ENCODE measurements around the gene KRT86. TPM values are rescaled to one million over a fixed set of nuclear protein-coding genes. Genes with fewer than 3 reads are reported as not detected.

Gene KRT86
- total and polyA plus RNA-seq, 9 donors: 0.04 to 0.34 (median 0.22) TPM; not detected in 1

- WGBS (ENCODE audit: insufficient coverage): 44% methylated on average over 9 of the region's 12 CpGs
- H3K27ac ChIP-seq (ENCODE audit: low read length): no peak overlapping the region
- H3K4me3 ChIP-seq (ENCODE audit: low read length): no peak overlapping the region
These were observed 42.2 kb upstream of the KRT86 start for GRCh38 chr12:52232203-52232673.

DNA sequence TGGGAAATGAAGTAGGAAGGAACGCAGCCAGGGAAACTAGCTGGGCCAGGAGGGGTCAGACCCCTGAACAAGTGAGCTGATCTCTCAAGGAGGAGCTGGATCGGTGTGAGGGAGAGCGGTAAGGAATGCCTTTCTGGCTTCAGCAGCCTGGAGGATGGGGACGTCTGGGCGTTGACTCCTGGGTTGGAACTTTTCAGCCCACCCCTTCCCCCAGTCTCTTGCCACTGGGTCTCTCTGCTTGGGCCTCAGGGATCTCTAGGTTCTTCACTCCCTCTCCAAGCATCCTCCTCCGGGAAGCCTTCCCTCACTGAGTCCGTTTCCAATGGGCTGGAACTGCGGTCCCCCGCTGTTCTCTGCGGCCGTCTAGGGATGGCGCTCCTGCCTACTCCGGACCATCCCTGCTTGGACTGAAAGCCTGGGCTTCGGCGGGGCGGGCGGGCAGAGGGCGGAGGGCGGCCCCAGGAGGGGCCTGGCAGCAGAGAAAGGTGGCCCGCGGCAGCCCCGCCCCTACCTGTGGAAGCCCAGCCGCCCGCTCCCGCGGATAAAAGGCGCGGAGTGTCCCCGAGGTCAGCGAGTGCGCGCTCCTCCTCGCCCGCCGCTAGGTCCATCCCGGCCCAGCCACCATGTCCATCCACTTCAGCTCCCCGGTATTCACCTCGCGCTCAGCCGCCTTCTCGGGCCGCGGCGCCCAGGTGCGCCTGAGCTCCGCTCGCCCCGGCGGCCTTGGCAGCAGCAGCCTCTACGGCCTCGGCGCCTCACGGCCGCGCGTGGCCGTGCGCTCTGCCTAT, 41.6 kb upstream of the KRT86 start, which contains the start of gene KRT7:
Gene KRT7 (plus strand): TSS at position 570 of the 788 bp plus-strand sequence. CDS start 54 bp downstream, at position 624.
- Histone ChIP-seq H3K27me3 (ENCODE audit: control insufficient read depth, insufficient read depth, low read length) (peaks cover 71% of the 10 kb centered on the region), H3K27ac (ENCODE audit: low read length) (no peak within 1 kb of the TSS), H3K4me3 (ENCODE audit: low read length) (no peak within 1 kb of the TSS), H3K36me3 (ENCODE audit: control insufficient read depth, insufficient read depth, low read length) (no peaks in the 10 kb centered on the region), H3K9me3 (replicated peaks; ENCODE audit: control insufficient read depth, low read depth, low read length) (no peaks in the 10 kb centered on the region), H3K4me1 (ENCODE audit: control insufficient read depth, insufficient read depth, low read length) (no peaks in the 10 kb centered on the region)
- WGBS (ENCODE audit: insufficient coverage): 2% methylated on average over 55 of the region's 58 CpGs
- no peak for DNase-seq

More at GRCh38 chr12:52232203-52232673, 42.2 kb upstream of the KRT86 start:
- DNase-seq: no peak
- Histone ChIP-seq H3K36me3 (ENCODE audit: control insufficient read depth, insufficient read depth, low read length) (no peaks in the 10 kb centered on the region), H3K27me3 (ENCODE audit: control insufficient read depth, insufficient read depth, low read length) (peaks cover 71% of the 10 kb centered on the region), H3K4me1 (ENCODE audit: control insufficient read depth, insufficient read depth, low read length) (no peaks in the 10 kb centered on the region), H3K9me3 (replicated peaks; ENCODE audit: control insufficient read depth, low read depth, low read length) (no peaks in the 10 kb centered on the region)

GRCh38 chr12:52233462-52234207, 40.8 kb upstream of the KRT86 start:
- DNase-seq: no peak
- whole genome bisulfite sequencing (ENCODE audit: insufficient coverage): 6% methylated on average over 32 of the region's 40 CpGs
- H3K36me3 ChIP-seq (ENCODE audit: control insufficient read depth, insufficient read depth, low read length): no peaks in the 10 kb centered on the region
- no peak overlapping the region for H3K27ac ChIP-seq (ENCODE audit: low read length)
- no peaks in the 10 kb centered on the region for H3K9me3 ChIP-seq (replicated peaks; ENCODE audit: control insufficient read depth, low read depth, low read length)
- peaks cover 72% of the 10 kb centered on the region for H3K27me3 ChIP-seq (ENCODE audit: control insufficient read depth, insufficient read depth, low read length)
- H3K4me1 ChIP-seq (ENCODE audit: control insufficient read depth, insufficient read depth, low read length): no peaks in the 10 kb centered on the region
- H3K4me3 ChIP-seq (ENCODE audit: low read length): no peak overlapping the region

GRCh38 chr12:52234223-52234810, 40.1 kb upstream of the KRT86 start:
- Histone ChIP-seq H3K4me1 (ENCODE audit: control insufficient read depth, insufficient read depth, low read length) (no peaks in the 10 kb centered on the region), H3K36me3 (ENCODE audit: control insufficient read depth, insufficient read depth, low read length) (no peaks in the 10 kb centered on the region), H3K9me3 (replicated peaks; ENCODE audit: control insufficient read depth, low read depth, low read length) (no peaks in the 10 kb centered on the region), H3K4me3 (ENCODE audit: low read length) (no peak overlapping the region), H3K27ac (ENCODE audit: low read length) (no peak overlapping the region), H3K27me3 (ENCODE audit: control insufficient read depth, insufficient read depth, low read length) (peaks cover 67% of the 10 kb centered on the region)
- no peak for DNase-seq
- 62% methylated on average over 8 of the region's 10 CpGs for WGBS (ENCODE audit: insufficient coverage)

DNA sequence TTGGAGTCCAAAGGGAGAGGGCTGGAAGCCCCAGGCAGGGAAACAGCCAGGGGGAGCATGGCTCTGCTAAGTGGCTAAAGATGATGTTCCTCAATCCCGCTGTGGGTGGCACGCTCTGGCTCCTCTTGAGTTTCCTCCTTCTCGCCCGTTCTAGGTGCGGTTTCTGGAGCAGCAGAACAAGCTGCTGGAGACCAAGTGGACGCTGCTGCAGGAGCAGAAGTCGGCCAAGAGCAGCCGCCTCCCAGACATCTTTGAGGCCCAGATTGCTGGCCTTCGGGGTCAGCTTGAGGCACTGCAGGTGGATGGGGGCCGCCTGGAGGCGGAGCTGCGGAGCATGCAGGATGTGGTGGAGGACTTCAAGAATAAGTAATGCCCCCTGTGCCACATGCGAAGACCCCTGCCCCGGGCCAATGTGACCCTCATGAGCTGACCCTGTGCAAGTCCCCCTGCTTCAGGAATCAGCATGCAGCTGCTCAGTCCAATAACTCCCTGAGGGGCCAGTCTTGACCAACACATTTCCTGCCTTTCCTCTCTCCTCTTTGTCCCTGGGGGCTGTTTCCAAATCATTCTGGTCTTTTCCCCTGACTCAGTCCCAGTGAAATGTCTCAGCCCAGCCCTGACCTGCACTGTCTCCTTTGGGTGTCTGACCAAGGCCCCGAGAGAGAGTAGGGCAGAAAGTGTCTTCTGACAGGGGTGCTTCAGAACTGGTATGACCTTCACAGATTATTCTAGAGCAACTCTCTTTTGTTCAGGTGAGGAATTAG, 39.3 kb upstream of the KRT86 start:
- no peaks in the 10 kb centered on the region for H3K9me3 ChIP-seq (replicated peaks; ENCODE audit: control insufficient read depth, low read depth, low read length)
- no peak for DNase-seq
- no peak overlapping the region for H3K27ac ChIP-seq (ENCODE audit: low read length)
- H3K4me3 ChIP-seq (ENCODE audit: low read length): no peak overlapping the region
- WGBS (ENCODE audit: insufficient coverage): 89% methylated on average over 14 of the region's 15 CpGs
- no peaks in the 10 kb centered on the region for H3K36me3 ChIP-seq (ENCODE audit: control insufficient read depth, insufficient read depth, low read length)
- H3K27me3 ChIP-seq (ENCODE audit: control insufficient read depth, insufficient read depth, low read length): peaks cover 65% of the 10 kb centered on the region
- H3K4me1 ChIP-seq (ENCODE audit: control insufficient read depth, insufficient read depth, low read length): no peaks in the 10 kb centered on the region

GRCh38 chr12:52235822-52236361, 38.6 kb upstream of the KRT86 start:
- DNase-seq: no peak
- Histone ChIP-seq H3K36me3 (ENCODE audit: control insufficient read depth, insufficient read depth, low read length) (no peaks in the 10 kb centered on the region), H3K27me3 (ENCODE audit: control insufficient read depth, insufficient read depth, low read length) (peaks cover 59% of the 10 kb centered on the region), H3K27ac (ENCODE audit: low read length) (no peak overlapping the region), H3K4me1 (ENCODE audit: control insufficient read depth, insufficient read depth, low read length) (no peaks in the 10 kb centered on the region), H3K9me3 (replicated peaks; ENCODE audit: control insufficient read depth, low read depth, low read length) (no peaks in the 10 kb centered on the region), H3K4me3 (ENCODE audit: low read length) (no peak overlapping the region)
- 71% methylated on average over 2 of the region's 4 CpGs for WGBS (ENCODE audit: insufficient coverage)

DNA sequence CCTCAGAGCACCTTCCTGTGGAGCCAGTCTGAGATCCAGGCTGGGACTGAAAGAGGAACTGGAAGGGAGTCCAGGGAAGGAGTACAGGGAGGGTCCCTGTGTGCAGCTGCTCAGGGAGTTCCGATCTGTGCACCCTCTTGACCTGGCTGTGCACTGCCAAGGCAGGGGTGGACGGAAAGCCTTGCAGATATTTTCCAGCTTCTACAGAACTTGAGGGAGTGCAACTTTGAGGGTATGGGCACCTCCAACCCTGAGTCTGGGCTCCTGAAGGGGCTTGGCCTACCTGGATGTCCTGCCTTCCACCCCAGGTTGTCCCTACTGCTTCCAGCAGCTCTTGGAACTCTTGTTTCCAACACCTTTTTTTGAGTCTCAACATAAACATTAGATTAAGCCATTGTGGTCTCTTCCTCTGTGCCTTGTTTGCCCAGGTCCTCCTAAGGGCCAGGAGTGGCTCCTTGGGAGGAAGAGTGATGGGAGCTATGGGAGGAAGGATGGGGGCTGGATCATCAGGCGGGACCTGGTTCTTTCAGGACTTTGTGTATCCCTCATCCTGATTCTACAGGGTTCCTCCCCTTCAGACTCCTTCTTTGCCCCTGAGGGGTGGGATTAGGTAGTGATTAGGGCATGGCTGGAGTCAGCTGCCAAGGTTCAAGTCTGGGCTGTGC, 37.9 kb upstream of the KRT86 start:
- H3K4me1 ChIP-seq (ENCODE audit: control insufficient read depth, insufficient read depth, low read length): no peaks in the 10 kb centered on the region
- no peak overlapping the region for H3K27ac ChIP-seq (ENCODE audit: low read length)
- H3K9me3 ChIP-seq (replicated peaks; ENCODE audit: control insufficient read depth, low read depth, low read length): no peaks in the 10 kb centered on the region
- no peak for DNase-seq
- H3K27me3 ChIP-seq (ENCODE audit: control insufficient read depth, insufficient read depth, low read length): peaks cover 53% of the 10 kb centered on the region
- no peak overlapping the region for H3K4me3 ChIP-seq (ENCODE audit: low read length)
- WGBS (ENCODE audit: insufficient coverage): no CpG with 5 or more reads among the region's 3 CpGs
- H3K36me3 ChIP-seq (ENCODE audit: control insufficient read depth, insufficient read depth, low read length): no peaks in the 10 kb centered on the region

DNA sequence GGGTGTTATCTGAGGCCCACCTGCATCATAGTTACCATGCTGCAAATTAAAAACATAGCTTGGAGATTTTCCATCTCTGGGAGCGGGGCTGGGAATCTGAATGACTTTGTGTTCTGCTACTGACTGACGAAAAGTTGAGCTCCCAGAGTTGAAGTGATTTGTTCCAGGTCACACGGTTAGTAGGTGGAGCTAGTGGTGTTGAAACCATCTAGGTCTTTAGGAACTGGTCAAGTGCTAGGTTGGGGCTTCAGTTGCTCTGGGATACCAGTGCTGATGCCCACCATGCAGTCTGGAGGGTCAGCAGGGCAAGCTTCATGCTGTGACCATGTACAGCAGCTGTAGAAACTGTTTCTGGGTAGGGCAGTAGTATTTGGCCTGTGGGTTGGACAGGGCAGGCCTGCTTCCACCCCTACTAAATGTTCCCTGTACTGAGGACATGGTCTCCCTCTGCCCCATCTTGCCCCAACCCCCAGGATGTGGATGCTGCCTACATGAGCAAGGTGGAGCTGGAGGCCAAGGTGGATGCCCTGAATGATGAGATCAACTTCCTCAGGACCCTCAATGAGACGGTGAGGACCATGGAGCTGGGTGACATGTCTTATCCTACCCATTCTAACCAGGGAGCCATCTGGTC, 36.1 kb upstream of the KRT86 start:
- Histone ChIP-seq H3K4me1 (ENCODE audit: control insufficient read depth, insufficient read depth, low read length) (peaks cover under 1% of the 10 kb centered on the region), H3K36me3 (ENCODE audit: control insufficient read depth, insufficient read depth, low read length) (no peaks in the 10 kb centered on the region), H3K27ac (ENCODE audit: low read length) (no peak overlapping the region), H3K27me3 (ENCODE audit: control insufficient read depth, insufficient read depth, low read length) (peaks cover 35% of the 10 kb centered on the region), H3K9me3 (replicated peaks; ENCODE audit: control insufficient read depth, low read depth, low read length) (no peaks in the 10 kb centered on the region), H3K4me3 (ENCODE audit: low read length) (no peak overlapping the region)
- WGBS (ENCODE audit: insufficient coverage): 59% methylated on average over 4 of the region's 4 CpGs
- no peak for DNase-seq

Data from muscle of leg (tissue), 11 donors.